PC-9 (cell line): ENCODE data around the gene OR2V2.

Experiments used
- EZH2 ChIP-seq: fragments of 200-600 bp; sonication (generic); IDR thresholded peaks from 2 replicates; pipeline ENCODE4 v1.8.0; 2017; ENCODE audit warnings: antibody characterized with exemption, low read depth
- TF ChIP-seq, protein P1 (sequence below): fragments of 200-600 bp; sonication (generic); conservative IDR thresholded peaks from 2 replicates; pipeline ENCODE4 v1.6.1; 2017; ENCODE audit warnings: mixed run types, antibody characterized with exemption, mild to moderate bottlenecking, moderate library complexity

DNA sequence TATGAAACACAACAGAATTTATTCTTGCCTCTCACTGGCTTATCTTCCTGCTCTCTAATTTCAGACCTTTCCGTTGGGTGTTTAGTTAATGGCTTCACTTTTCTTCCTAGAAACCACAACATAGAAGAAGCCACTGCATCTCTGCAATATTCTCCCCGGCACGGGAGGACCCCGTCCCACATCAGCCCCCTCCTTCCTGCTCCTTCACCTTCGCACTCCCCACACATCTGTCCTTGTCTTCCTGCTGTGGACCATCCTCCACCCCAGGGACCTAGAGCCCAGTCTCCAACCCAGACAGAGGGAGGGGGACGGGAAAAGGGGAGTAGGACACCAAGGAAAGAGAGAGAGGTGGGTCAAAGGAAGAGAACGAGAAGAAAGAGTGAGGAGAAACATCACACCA, 17.8 kb upstream of the OR2V2 start:
- TF ChIP-seq, protein P1, sequence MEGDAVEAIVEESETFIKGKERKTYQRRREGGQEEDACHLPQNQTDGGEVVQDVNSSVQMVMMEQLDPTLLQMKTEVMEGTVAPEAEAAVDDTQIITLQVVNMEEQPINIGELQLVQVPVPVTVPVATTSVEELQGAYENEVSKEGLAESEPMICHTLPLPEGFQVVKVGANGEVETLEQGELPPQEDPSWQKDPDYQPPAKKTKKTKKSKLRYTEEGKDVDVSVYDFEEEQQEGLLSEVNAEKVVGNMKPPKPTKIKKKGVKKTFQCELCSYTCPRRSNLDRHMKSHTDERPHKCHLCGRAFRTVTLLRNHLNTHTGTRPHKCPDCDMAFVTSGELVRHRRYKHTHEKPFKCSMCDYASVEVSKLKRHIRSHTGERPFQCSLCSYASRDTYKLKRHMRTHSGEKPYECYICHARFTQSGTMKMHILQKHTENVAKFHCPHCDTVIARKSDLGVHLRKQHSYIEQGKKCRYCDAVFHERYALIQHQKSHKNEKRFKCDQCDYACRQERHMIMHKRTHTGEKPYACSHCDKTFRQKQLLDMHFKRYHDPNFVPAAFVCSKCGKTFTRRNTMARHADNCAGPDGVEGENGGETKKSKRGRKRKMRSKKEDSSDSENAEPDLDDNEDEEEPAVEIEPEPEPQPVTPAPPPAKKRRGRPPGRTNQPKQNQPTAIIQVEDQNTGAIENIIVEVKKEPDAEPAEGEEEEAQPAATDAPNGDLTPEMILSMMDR: no peak
- TF ChIP-seq EZH2: no peak
